GM12878 (cell line): ENCODE measurements around the gene LSM12. TPM values are rescaled to one million over a fixed set of nuclear protein-coding genes. Genes with fewer than 3 reads are reported as not detected.

Experiments used
- ATAC-seq: fragments of 200-7000 bp; cut with Tn5 transposase; 3 replicates; pipeline ENCODE4 v1.9.1; 2020; ENCODE audit warnings: mild to moderate bottlenecking, moderate library complexity
- BruUV-seq: library from RNA; stranded (reverse); fragments of 400-500 nt; replicated peaks from 2 replicates; lab custom pipeline; 2021; lab: Mats Ljungman, UMichigan
- CTCF ChIA-PET: fragments of 300-600 bp; sonication (Branson Sonifier 250); formaldehyde crosslinking; extraction: SDS; loops from one replicate; lab custom pipeline; 2021; ENCODE audit warnings: inconsistent platforms; lab: Yijun Ruan, JAX
- POLR2A ChIA-PET: fragments of 350-600 bp; formaldehyde crosslinking; extraction: SDS; loops from one replicate; lab custom pipeline; 2021; ENCODE audit warnings: inconsistent platforms; lab: Charles Lee
- RAD21 ChIA-PET: fragments of 300-600 bp; sonication (Branson Sonifier 250); formaldehyde crosslinking; loops from one replicate; lab custom pipeline; 2023; ENCODE audit warnings: antibody characterized with exemption; ENCODE audit not compliant: unreplicated experiment; lab: Charles Lee
- SMC1A ChIA-PET: fragments of 300-600 bp; sonication (Branson Sonifier 250); formaldehyde crosslinking; loops from one replicate; lab custom pipeline; 2023; ENCODE audit not compliant: unreplicated experiment, uncharacterized antibody; lab: Charles Lee
- DNase-seq: peaks from one replicate; pipeline ENCODE4 v3.0.0-alpha.2; 2011; ENCODE audit warnings: low read depth, low spot score
- FAIRE-seq: peaks from 3 replicates; lab custom pipeline; 2011; peaks lifted over from hg19 to GRCh38; lab: Jason Lieb, UNC
- H2AFZ ChIP-seq: 2 replicates; pipeline ENCODE4 v1.6.0; 2011; ENCODE audit warnings: low read depth, low read length, control low read depth; ENCODE audit not compliant: control insufficient read depth
- H3K27ac ChIP-seq: 2 replicates; pipeline ENCODE4 v1.5.1; 2011; ENCODE audit warnings: control low read depth; ENCODE audit not compliant: control insufficient read depth, insufficient read depth
- H3K27me3 ChIP-seq, 2 experiments: replicated peaks in 1 of 2; 2 replicates each; pipeline versions ENCODE4 v1.6.0 to v1.6.1; 2011; ENCODE audit warnings: low read length in 1 of 2; ENCODE audit not compliant: control insufficient read depth in 2 of 2, insufficient read depth in 2 of 2
- H3K36me3 ChIP-seq, 2 experiments: 2 replicates each; pipeline ENCODE4 v1.5.1; 2011; ENCODE audit warnings: low read length in 1 of 2; ENCODE audit not compliant: control insufficient read depth in 2 of 2, insufficient read depth in 2 of 2
- H3K4me1 ChIP-seq: 2 replicates; pipeline ENCODE4 v1.6.1; 2011; ENCODE audit warnings: mild to moderate bottlenecking, low read length, moderate library complexity, mixed read lengths; ENCODE audit not compliant: control insufficient read depth, insufficient read depth
- H3K4me2 ChIP-seq: 2 replicates; pipeline ENCODE4 v1.6.0; 2011; ENCODE audit warnings: control low read depth; ENCODE audit not compliant: control insufficient read depth, insufficient read depth
- H3K4me3 ChIP-seq: fragments of 200-600 bp; sonication (generic); 2 replicates; pipeline ENCODE4 v1.5.1; 2016
- H3K79me2 ChIP-seq: 2 replicates; pipeline ENCODE4 v1.6.0; 2011; ENCODE audit warnings: low read length; ENCODE audit not compliant: control insufficient read depth, insufficient read depth
- H3K9ac ChIP-seq: 2 replicates; pipeline ENCODE4 v1.8.0; 2011; ENCODE audit warnings: low read length, control low read depth, mixed read lengths; ENCODE audit not compliant: control insufficient read depth, insufficient read depth
- H3K9me3 ChIP-seq: replicated peaks from 3 replicates; pipeline ENCODE4 v1.5.1; 2011; ENCODE audit warnings: mild to moderate bottlenecking, low read length; ENCODE audit not compliant: control insufficient read depth, insufficient read depth
- H4K20me1 ChIP-seq: 2 replicates; pipeline ENCODE4 v1.6.0; 2011; ENCODE audit not compliant: control insufficient read depth, insufficient read depth
- ASH2L ChIP-seq: fragments of 300-600, 200-600 bp; sonication (generic); IDR thresholded peaks from 2 replicates; pipeline ENCODE4 v1.6.1; 2017; ENCODE audit warnings: low read depth, mild to moderate bottlenecking, borderline replicate concordance
- E2F4 ChIP-seq: IDR thresholded peaks from 2 replicates; pipeline ENCODE4 v1.6.1; 2012; ENCODE audit warnings: low read depth, low read length, improper control_type of control experiment
- ESRRA ChIP-seq: IDR thresholded peaks from 2 replicates; pipeline ENCODE4 v1.6.1; 2012; ENCODE audit warnings: mild to moderate bottlenecking, low read length, improper control_type of control experiment
- KDM1A ChIP-seq: fragments of 200-600 bp; sonication (generic); IDR thresholded peaks from 2 replicates; pipeline ENCODE4 v1.6.1; 2016; ENCODE audit warnings: borderline replicate concordance
- NFXL1 ChIP-seq: fragments of 450-650 bp; IDR thresholded peaks from 2 replicates; pipeline ENCODE4 v1.6.1; 2017; ENCODE audit warnings: antibody characterized with exemption, mild to moderate bottlenecking, borderline replicate concordance
- NR2C2 ChIP-seq: IDR thresholded peaks from 2 replicates; pipeline ENCODE4 v1.6.1; 2011; ENCODE audit warnings: borderline replicate concordance, low read depth; ENCODE audit not compliant: control insufficient read depth, insufficient read length
- NRF1 ChIP-seq: conservative IDR thresholded peaks from 2 replicates; pipeline ENCODE4 v1.6.1; 2011; ENCODE audit warnings: mild to moderate bottlenecking, low read depth, low read length, improper control_type of control experiment
- POU2F2 ChIP-seq: IDR thresholded peaks from 3 replicates; pipeline ENCODE4 v1.6.1; 2011; ENCODE audit warnings: low read depth, mild to moderate bottlenecking, low read length, borderline replicate concordance
- RELA ChIP-seq: fragments of 450-650 bp; IDR thresholded peaks from 2 replicates; pipeline ENCODE4 v1.8.0; 2014; ENCODE audit warnings: borderline replicate concordance; ENCODE audit not compliant: partially characterized antibody
- ZNF207 ChIP-seq: fragments of 450-650 bp; IDR thresholded peaks from 2 replicates; pipeline ENCODE4 v1.6.1; 2014; ENCODE audit warnings: antibody characterized with exemption, mild to moderate bottlenecking, borderline replicate concordance
- ZZZ3 ChIP-seq: IDR thresholded peaks from 2 replicates; pipeline ENCODE4 v1.6.1; 2011; ENCODE audit warnings: low read depth; ENCODE audit not compliant: control insufficient read depth, insufficient read length
- WGBS: methylation state at CpG from one replicate; pipeline ENCODE4 v1.1.6; 2016; ENCODE audit warnings: low lambda C conversion rate; ENCODE audit not compliant: insufficient replicate concordance, insufficient coverage; ENCODE audit errors: missing lambda C conversion rate; 5-methylcytosine and 5-hydroxymethylcytosine counted together
- in situ Hi-C: fragments of 300-500 bp; cut with MboI; formaldehyde crosslinking; loops from 9 replicates; pipeline ENCODE4 v1.14.3; 2018; ENCODE audit warnings: mixed read lengths
- intact Hi-C: fragments of 100-400 bp; cut with micrococcal nuclease; formaldehyde crosslinking; loops from one replicate; pipeline ENCODE4 v1.14.2; 2022; ENCODE audit not compliant: unreplicated experiment
- polyA plus RNA-seq, 11 experiments: library from polyadenylated mRNA; depleted of rRNA in 4 of 11; unstranded in 6 of 11; stranded (reverse) in 5 of 11; fragments of >200 nt; fragmentation: Nextera tagmentation in 4 of 11; fragmentation: Illumina TruSeq in 1 of 11; extraction: Ambion mirVana in 4 of 11; extraction: Trizol in 1 of 11; gene quantifications; 1 replicate in 1 of 11; 2 replicates in 10 of 11; pipeline versions ENCODE4 v1.2.1 to v1.2.3, GENCODE V29; 2011 to 2016; ENCODE audit warnings: inconsistent platforms in 2 of 11, missing spikeins in 2 of 11, low read depth in 1 of 11
- total RNA-seq, 4 experiments: library from RNA; depleted of rRNA in 3 of 4; stranded (reverse); fragments of >200 nt in 3 of 4; fragmentation: Illumina TruSeq in 1 of 4; extraction: Trizol in 1 of 4; gene quantifications; 2 replicates each; pipeline versions ENCODE4 v1.2.1 to v1.2.3, GENCODE V29; 2013 to 2021
- TF ChIP-seq, protein P1 (sequence below): fragments of 450-650 bp; IDR thresholded peaks from 2 replicates; pipeline ENCODE4 v1.6.1; 2014; ENCODE audit warnings: mild to moderate bottlenecking
- TF ChIP-seq, protein P2 (sequence below): fragments of 450-650 bp; IDR thresholded peaks from 2 replicates; pipeline ENCODE4 v1.6.1; 2016; ENCODE audit warnings: mild to moderate bottlenecking

Gene LSM12
- total and polyA plus RNA-seq, 10 of the 15 experiments (the other 5 are each of a cell fraction or from before 2014, with no cell fraction given) = 51.1 to 206 (median 70.8) TPM

GRCh38 chr17:44075598-44076293 lies 9.3 kb upstream of the LSM12 start:
- ChIA-PET POLR2A (no interaction called here), SMC1A (no interaction called here), RAD21 (no interaction called here), CTCF (no interaction called here)
- FAIRE-seq (no peak), DNase-seq (no peak), ATAC-seq (no peak)
- H3K36me3 ChIP-seq = peaks cover 10% of the 10 kb centered on the region in 2 experiments; a peak in 3 of 4 replicates
- no TSS peak for BruUV-seq
- no peak overlapping the region for H2AFZ ChIP-seq
- WGBS = 86% methylated on average over 9 of the region's 10 CpGs
- H3K27me3 ChIP-seq = no peaks in the 10 kb centered on the region
- H3K4me1 ChIP-seq = no peaks in the 10 kb centered on the region
- intact Hi-C loops (no loop called here), in situ Hi-C loops (no loop called here)
- H3K79me2 ChIP-seq = peaks cover 14% of the 10 kb centered on the region
- no peak overlapping the region for H3K4me3 ChIP-seq
- no peak overlapping the region for H3K4me2 ChIP-seq
- no peak for TF ChIP-seq ZZZ3
- no peak for TF ChIP-seq RELA
- no peaks in the 10 kb centered on the region for H4K20me1 ChIP-seq
- H3K9ac ChIP-seq = no peak overlapping the region
- no peaks in the 10 kb centered on the region for H3K9me3 ChIP-seq
- no peak overlapping the region for H3K27ac ChIP-seq

DNA sequence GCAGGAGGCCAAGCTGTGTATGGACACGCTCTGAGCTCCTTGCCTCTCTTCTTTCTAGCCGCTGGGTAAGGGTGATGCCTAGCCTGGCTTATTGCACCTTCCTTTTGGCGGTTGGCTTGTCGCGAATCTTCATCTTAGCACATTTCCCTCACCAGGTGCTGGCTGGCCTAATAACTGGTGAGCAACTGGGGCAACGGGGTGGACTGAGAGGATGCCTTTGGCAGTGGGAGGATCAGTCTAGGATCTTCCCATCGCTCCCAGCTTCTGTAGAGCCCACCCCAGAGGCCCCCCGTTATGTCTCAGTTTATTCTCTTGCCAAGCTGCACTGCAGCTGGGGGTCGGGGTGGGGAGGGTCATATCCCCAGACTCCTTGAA lies 8.4 kb upstream of the LSM12 start:
- Histone ChIP-seq H4K20me1 (no peaks in the 10 kb centered on the region), H3K27ac (no peak overlapping the region), H3K9ac (no peak overlapping the region), H3K27me3 (no peaks in the 10 kb centered on the region), H2AFZ (no peak overlapping the region), H3K4me2 (no peak overlapping the region), H3K79me2 (peaks cover 14% of the 10 kb centered on the region), H3K9me3 (no peaks in the 10 kb centered on the region), H3K36me3 (peaks cover 10% of the 10 kb centered on the region in 2 experiments; a peak in 3 of 4 replicates), H3K4me3 (no peak overlapping the region), H3K4me1 (0 out of 2 replicates have a peak, but pooled peaks cover 3% of the 10 kb centered on the region)
- intact Hi-C loops = loop anchor here (5.0 kb wide), 1 partner anchor 37 kb away; no protein-coding TSS in a partner anchor
- no peak for FAIRE-seq
- BruUV-seq = no TSS peak
- 87% methylated on average over 9 of the region's 9 CpGs for WGBS
- in situ Hi-C loops = no loop called here
- ChIA-PET RAD21 (interaction anchor here (0.6 kb wide), 1 partner anchor 131 kb away, joined by 3 read pairs; no protein-coding TSS in a partner anchor), POLR2A (interaction anchor here (0.5 kb wide), 1 partner anchor 111 kb away, joined by 5 read pairs; no protein-coding TSS in a partner anchor), SMC1A (no interaction called here), CTCF (interaction anchor here (1.0 to 1.4 kb wide), 3 partner anchors 10 to 41 kb away, joined by 3 to 5 read pairs (median 3); no protein-coding TSS in a partner anchor)
- ATAC-seq = no peak
- no peak for DNase-seq
- TF ChIP-seq ZNF207 = no peak
- TF ChIP-seq KDM1A = no peak
- no peak for TF ChIP-seq ESRRA
- TF ChIP-seq E2F4 = no peak
- TF ChIP-seq, protein P1, sequence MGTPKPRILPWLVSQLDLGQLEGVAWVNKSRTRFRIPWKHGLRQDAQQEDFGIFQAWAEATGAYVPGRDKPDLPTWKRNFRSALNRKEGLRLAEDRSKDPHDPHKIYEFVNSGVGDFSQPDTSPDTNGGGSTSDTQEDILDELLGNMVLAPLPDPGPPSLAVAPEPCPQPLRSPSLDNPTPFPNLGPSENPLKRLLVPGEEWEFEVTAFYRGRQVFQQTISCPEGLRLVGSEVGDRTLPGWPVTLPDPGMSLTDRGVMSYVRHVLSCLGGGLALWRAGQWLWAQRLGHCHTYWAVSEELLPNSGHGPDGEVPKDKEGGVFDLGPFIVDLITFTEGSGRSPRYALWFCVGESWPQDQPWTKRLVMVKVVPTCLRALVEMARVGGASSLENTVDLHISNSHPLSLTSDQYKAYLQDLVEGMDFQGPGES = no peak
- no peak for TF ChIP-seq RELA
- no peak for TF ChIP-seq NRF1
- TF ChIP-seq, protein P2, sequence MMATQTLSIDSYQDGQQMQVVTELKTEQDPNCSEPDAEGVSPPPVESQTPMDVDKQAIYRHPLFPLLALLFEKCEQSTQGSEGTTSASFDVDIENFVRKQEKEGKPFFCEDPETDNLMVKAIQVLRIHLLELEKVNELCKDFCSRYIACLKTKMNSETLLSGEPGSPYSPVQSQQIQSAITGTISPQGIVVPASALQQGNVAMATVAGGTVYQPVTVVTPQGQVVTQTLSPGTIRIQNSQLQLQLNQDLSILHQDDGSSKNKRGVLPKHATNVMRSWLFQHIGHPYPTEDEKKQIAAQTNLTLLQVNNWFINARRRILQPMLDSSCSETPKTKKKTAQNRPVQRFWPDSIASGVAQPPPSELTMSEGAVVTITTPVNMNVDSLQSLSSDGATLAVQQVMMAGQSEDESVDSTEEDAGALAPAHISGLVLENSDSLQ = no peak
- no peak for TF ChIP-seq ASH2L
- TF ChIP-seq POU2F2 = no peak
- TF ChIP-seq NR2C2 = no peak
- no peak for TF ChIP-seq NFXL1
